A549 (cell line): ENCODE data around the gene SMAGP. TPM values are rescaled to one million over a fixed set of nuclear protein-coding genes. Genes with fewer than 3 reads are reported as not detected.
A peak's percentile ranks its signal among the peaks of the same experiment; 100 is the strongest.
"Not testable (repeated sequence)": the region's sequence is repeated elsewhere in the genome, so short reads cannot be mapped to it uniquely, and the experiment has no call there.

ENCODE experiments used
- ATAC-seq, 2 experiments: fragments of 200-7000 bp in 1 of 2; fragments of >200 bp in 1 of 2; cut with Nextera tagmentation in 1 of 2; cut with Tn5 transposase in 1 of 2; 3 replicates each; pipeline versions ENCODE4 v1.8.0 to v1.9.1; 2018 to 2020; ENCODE audit warnings: mild to moderate bottlenecking in 1 of 2, moderate library complexity in 1 of 2
- CTCF ChIA-PET: fragments of 300-600 bp; sonication (Branson Sonifier 250); formaldehyde crosslinking; extraction: SDS; loops from one replicate; lab custom pipeline; 2021; ENCODE audit warnings: antibody characterized with exemption, inconsistent platforms; lab: Yijun Ruan, JAX
- POLR2A ChIA-PET: fragments of 350-600 bp; formaldehyde crosslinking; extraction: SDS; loops from one replicate; lab custom pipeline; 2021; ENCODE audit warnings: antibody characterized with exemption, inconsistent platforms; lab: Yijun Ruan, JAX
- DNase-seq, 2 experiments: peaks; one replicate each; pipeline versions ENCODE4 v3.0.0 to v3.0.0-alpha.2; 2011 to 2016; ENCODE audit warnings: low read depth in 1 of 2, low spot score in 1 of 2
- FAIRE-seq: peaks from 2 replicates; lab custom pipeline; 2011; peaks lifted over from hg19 to GRCh38; lab: Jason Lieb, UNC
- H3K27ac ChIP-seq, 2 experiments: fragments of >200 bp; sonication (Bioruptor Twin); formaldehyde crosslinking; 3 replicates each; pipeline ENCODE4 v1.5.1; 2016 to 2017
- H3K4me1 ChIP-seq: fragments of >200 bp; sonication (Bioruptor Twin); formaldehyde crosslinking; 3 replicates; pipeline ENCODE4 v1.6.1; 2016
- H3K4me2 ChIP-seq: fragments of >200 bp; sonication (Bioruptor Twin); formaldehyde crosslinking; 3 replicates; pipeline ENCODE4 v1.6.1; 2016
- H3K4me3 ChIP-seq: fragments of >200 bp; sonication (Bioruptor Twin); formaldehyde crosslinking; 3 replicates; pipeline ENCODE4 v1.5.1; 2016
- H3K9me3 ChIP-seq: fragments of >200 bp; sonication (Bioruptor Twin); formaldehyde crosslinking; 3 replicates; pipeline ENCODE4 v1.6.1; 2016
- BHLHE40 ChIP-seq: IDR thresholded peaks from 2 replicates; pipeline ENCODE4 v1.6.1; 2012; ENCODE audit warnings: low read depth, low read length, inconsistent platforms
- CHD2 ChIP-seq: fragments of 150-350 bp; IDR thresholded peaks from 2 replicates; pipeline ENCODE4 v1.6.1; 2014; ENCODE audit warnings: low read length; ENCODE audit not compliant: partially characterized antibody
- CHD4 ChIP-seq: fragments of 200-600 bp; sonication (generic); IDR thresholded peaks from 2 replicates; pipeline ENCODE4 v1.6.1; 2016; ENCODE audit warnings: antibody characterized with exemption, mild to moderate bottlenecking, borderline replicate concordance
- EHF ChIP-seq: fragments of 250-450 bp; sonication (Bioruptor Pico); IDR thresholded peaks from 2 replicates; pipeline ENCODE4 v1.5.0; 2020; ENCODE audit warnings: mild to moderate bottlenecking
- ESRRA ChIP-seq: fragments of 150-350 bp; IDR thresholded peaks from 2 replicates; pipeline ENCODE4 v1.6.1; 2014; ENCODE audit warnings: mild to moderate bottlenecking, low read length, borderline replicate concordance
- FOSB ChIP-seq: fragments of 250-450 bp; sonication (Bioruptor Pico); IDR thresholded peaks from 2 replicates; pipeline ENCODE4 v1.5.0; 2020; ENCODE audit warnings: mild to moderate bottlenecking, moderate library complexity
- FOSL2 ChIP-seq, 2 experiments: fragments of 450-650 bp in 1 of 2; fragments of >200 bp in 1 of 2; sonication (Bioruptor Twin) in 1 of 2; formaldehyde crosslinking; IDR thresholded peaks; 2 replicates each; pipeline versions ENCODE4 v1.5.0 to v1.6.1; 2016 to 2020; ENCODE audit warnings: mild to moderate bottlenecking in 1 of 2, moderate library complexity in 1 of 2
- FOXS1 ChIP-seq: fragments of 250-450 bp; sonication (Bioruptor Pico); IDR thresholded peaks from 2 replicates; pipeline ENCODE4 v1.5.0; 2020; ENCODE audit warnings: mild to moderate bottlenecking, moderate library complexity
- HEYL ChIP-seq: fragments of 250-450 bp; sonication (Bioruptor Pico); IDR thresholded peaks from 2 replicates; pipeline ENCODE4 v1.8.0; 2021; ENCODE audit warnings: mild to moderate bottlenecking, moderate library complexity
- HOXA7 ChIP-seq: fragments of 250-450 bp; sonication (Bioruptor Pico); IDR thresholded peaks from 2 replicates; pipeline ENCODE4 v1.5.0; 2020; ENCODE audit warnings: mild to moderate bottlenecking, moderate library complexity
- MAFK ChIP-seq: fragments of 450-650 bp; IDR thresholded peaks from 2 replicates; pipeline ENCODE4 v1.6.1; 2014; ENCODE audit not compliant: partially characterized antibody
- MYC ChIP-seq: IDR thresholded peaks from 2 replicates; pipeline ENCODE4 v1.6.1; 2012; ENCODE audit warnings: mild to moderate bottlenecking, inconsistent platforms, low read length, improper control_type of control experiment, borderline replicate concordance
- RAD21 ChIP-seq, 2 experiments: fragments of >200 bp in 1 of 2; sonication (Bioruptor Twin) in 1 of 2; formaldehyde crosslinking in 1 of 2; IDR thresholded peaks in 1 of 2; conservative IDR thresholded peaks in 1 of 2; 2 replicates in 1 of 2; 3 replicates in 1 of 2; pipeline ENCODE4 v1.6.1; 2012 to 2018; ENCODE audit warnings: inconsistent platforms in 1 of 2
- RCOR1 ChIP-seq: fragments of 150-350 bp; IDR thresholded peaks from 2 replicates; pipeline ENCODE4 v1.6.1; 2014; ENCODE audit warnings: antibody characterized with exemption, low read length, low read depth
- SMC3 ChIP-seq: fragments of >200 bp; sonication (Bioruptor Twin); formaldehyde crosslinking; IDR thresholded peaks from 3 replicates; pipeline ENCODE4 v1.6.1; 2018; ENCODE audit warnings: inconsistent platforms
- WGBS: methylation state at CpG from one replicate; pipeline ENCODE4 v1.1.6; 2017; ENCODE audit errors: missing lambda C conversion rate; 5-methylcytosine and 5-hydroxymethylcytosine counted together
- polyA plus RNA-seq, 4 experiments: library from polyadenylated mRNA; depleted of rRNA in 3 of 4; stranded (reverse); fragments of >200 nt; fragmentation: RNase III in 1 of 4; extraction: RNeasy Plus Mini Kit Qiagen cat#74134 plus additional on column Dnase treatment in 1 of 4; gene quantifications; 2 replicates in 3 of 4; 3 replicates in 1 of 4; pipeline ENCODE4 v1.2.3, GENCODE V29; 2011 to 2017
- TF ChIP-seq, protein P1 (sequence below): fragments of >200 bp; sonication (Bioruptor Twin); formaldehyde crosslinking; IDR thresholded peaks from 2 replicates; pipeline ENCODE4 v1.6.1; 2016
- TF ChIP-seq, protein P2 (sequence below): IDR thresholded peaks from 2 replicates; pipeline ENCODE4 v1.6.1; 2012
- TF ChIP-seq, protein P3 (sequence below): fragments of >200 bp; sonication (Bioruptor Twin); formaldehyde crosslinking; IDR thresholded peaks from 3 replicates; pipeline ENCODE4 v1.6.1; 2016

SMAGP gene
- polyA plus RNA-seq, 2 of the 4 experiments (the other 2 are of a cell fraction) = 15.5 to 27.2 TPM

DNA sequence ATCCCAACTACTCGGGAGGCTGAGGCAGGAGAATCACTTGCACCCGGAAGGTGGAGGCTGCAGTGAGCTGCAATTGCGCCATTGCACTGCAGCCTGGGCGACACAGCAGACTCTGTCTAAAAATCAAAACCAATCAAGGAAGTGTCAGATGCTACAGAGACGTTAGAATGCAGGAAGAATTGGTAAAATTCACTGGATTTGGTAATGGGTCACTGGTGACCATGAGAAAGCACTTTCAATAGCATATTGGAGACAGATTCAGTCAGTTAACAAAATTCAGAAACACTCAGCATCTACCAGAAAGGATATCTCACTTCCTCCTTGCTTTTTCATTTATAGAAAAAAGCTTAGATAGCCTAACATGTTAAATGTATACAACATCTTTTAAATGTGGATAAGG, 36.3 kb upstream of the SMAGP start:
- DNase-seq = no peak
- Histone ChIP-seq H3K4me2 (no peak overlapping the region), H3K4me3 (no peak overlapping the region), H3K4me1 (peaks cover 24% of the 10 kb centered on the region), H3K9me3 (no peaks in the 10 kb centered on the region), H3K27ac (peak overlapping the region; percentile 12 to 86; a peak in 3 of 6 replicates)
- TF ChIP-seq SMC3 (no peak), MYC (no peak), HEYL (no peak), EHF (CRISPR knock-in tag) (no peak), RCOR1 (no peak), RAD21 (conservative IDR thresholded peaks at IDR 0.05 in 1 of 2, IDR thresholded peaks at IDR 0.05 in 1 of 2) (no peak), FOXS1 (CRISPR knock-in tag) (no peak), FOSL2 (IDR thresholded peaks at IDR 0.05) (no peak), FOSL2 (CRISPR knock-in tag; IDR thresholded peaks at IDR 0.05) (no peak), MAFK (no peak)
- TF ChIP-seq, protein P1, sequence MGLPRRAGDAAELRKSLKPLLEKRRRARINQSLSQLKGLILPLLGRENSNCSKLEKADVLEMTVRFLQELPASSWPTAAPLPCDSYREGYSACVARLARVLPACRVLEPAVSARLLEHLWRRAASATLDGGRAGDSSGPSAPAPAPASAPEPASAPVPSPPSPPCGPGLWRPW = no peak
- TF ChIP-seq, protein P2, sequence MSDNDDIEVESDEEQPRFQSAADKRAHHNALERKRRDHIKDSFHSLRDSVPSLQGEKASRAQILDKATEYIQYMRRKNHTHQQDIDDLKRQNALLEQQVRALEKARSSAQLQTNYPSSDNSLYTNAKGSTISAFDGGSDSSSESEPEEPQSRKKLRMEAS = no peak
- no peak for ATAC-seq
- ChIA-PET POLR2A (interaction anchor here (2.5 kb wide), 1 partner anchor 36 kb away, joined by 22 read pairs; the partner anchor contains the start of gene SMAGP), CTCF (interaction anchor here (1.1 to 5.4 kb wide), 5 partner anchors 16 to 45 kb away, joined by 4 to 29 read pairs (median 4); partner anchors contain the start of gene SMAGP)
- FAIRE-seq = no peak
- 90% methylated on average over 5 of the region's 5 CpGs for WGBS

DNA sequence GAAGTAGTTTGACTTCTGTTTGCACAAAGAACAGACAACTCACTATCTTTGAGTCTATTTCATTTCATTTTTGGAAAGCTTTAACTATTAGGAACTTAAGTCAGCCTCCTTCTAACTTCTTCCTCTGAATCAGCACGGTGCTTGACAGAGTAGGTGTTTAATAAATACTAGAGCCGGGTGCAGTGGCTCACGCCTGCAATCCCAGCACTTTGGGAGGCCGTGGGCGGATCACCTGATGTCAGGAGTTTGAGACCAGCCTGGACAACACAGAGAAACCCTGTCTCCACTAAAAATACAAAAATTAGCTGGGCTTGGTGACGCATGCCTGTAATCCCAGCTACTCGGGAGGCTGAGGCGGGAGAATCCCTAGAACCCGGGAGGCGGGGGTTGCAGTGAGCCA, 30.6 kb upstream of the SMAGP start:
- WGBS = 84% methylated on average over 10 of the region's 10 CpGs

DNA sequence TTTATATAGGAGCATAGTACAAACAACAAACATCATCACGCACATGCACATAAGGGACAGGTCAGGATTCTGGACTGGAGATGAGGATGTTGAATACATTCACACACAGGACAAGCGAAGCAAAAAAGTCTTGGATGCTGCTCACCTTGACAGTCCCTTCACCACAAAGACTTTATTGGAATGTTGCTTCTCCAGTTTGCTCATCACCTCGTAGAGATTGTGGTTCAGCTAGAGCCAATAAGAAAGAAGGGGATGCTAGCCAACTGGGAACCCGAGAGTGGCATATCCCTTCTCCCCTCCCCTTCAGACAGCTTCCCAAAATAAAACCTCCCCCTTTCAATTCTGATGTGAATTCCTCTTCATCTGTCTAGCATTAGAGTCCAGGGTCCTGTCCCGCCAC, 25.4 kb upstream of the SMAGP start:
- H3K27ac ChIP-seq = no peak overlapping the region
- TF ChIP-seq ESRRA = no peak
- TF ChIP-seq CHD2 = no peak
- TF ChIP-seq FOSB (CRISPR knock-in tag) = no peak
- TF ChIP-seq HOXA7 (CRISPR knock-in tag) = no peak
- no peak for TF ChIP-seq BHLHE40
- no peak for TF ChIP-seq CHD4
- TF ChIP-seq, protein P3, sequence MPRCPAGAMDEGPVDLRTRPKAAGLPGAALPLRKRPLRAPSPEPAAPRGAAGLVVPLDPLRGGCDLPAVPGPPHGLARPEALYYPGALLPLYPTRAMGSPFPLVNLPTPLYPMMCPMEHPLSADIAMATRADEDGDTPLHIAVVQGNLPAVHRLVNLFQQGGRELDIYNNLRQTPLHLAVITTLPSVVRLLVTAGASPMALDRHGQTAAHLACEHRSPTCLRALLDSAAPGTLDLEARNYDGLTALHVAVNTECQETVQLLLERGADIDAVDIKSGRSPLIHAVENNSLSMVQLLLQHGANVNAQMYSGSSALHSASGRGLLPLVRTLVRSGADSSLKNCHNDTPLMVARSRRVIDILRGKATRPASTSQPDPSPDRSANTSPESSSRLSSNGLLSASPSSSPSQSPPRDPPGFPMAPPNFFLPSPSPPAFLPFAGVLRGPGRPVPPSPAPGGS = no peak
- TF ChIP-seq, all 56 proteins: peak for 0
- no peak for ATAC-seq
- Histone ChIP-seq H3K4me1 (0 out of 3 replicates have a peak, but pooled peaks cover 3% of the 10 kb centered on the region), H3K9me3 (no peaks in the 10 kb centered on the region), H3K4me3 (no peak overlapping the region), H3K4me2 (no peak overlapping the region)
- POLR2A ChIA-PET = no interaction called here
- CTCF ChIA-PET = interaction anchor here (0.7 to 1.7 kb wide), 3 partner anchors 9 to 46 kb away, joined by 3 to 6 read pairs (median 5); no protein-coding TSS in a partner anchor
- DNase-seq = no peak
- WGBS = 82% methylated on average over 5 of the region's 5 CpGs
- FAIRE-seq = no peak

More for the DNA sequence above, 30.6 kb upstream of the SMAGP start:
- H3K4me3 ChIP-seq, FAIRE-seq, DNase-seq, H3K9me3 ChIP-seq, ATAC-seq, H3K27ac ChIP-seq, POLR2A ChIA-PET, H3K4me1 ChIP-seq, H3K4me2 ChIP-seq: not testable (repeated sequence)
- CTCF ChIA-PET = interaction anchor here (0.9 to 1.7 kb wide), 4 partner anchors 10 to 40 kb away, joined by 3 to 6 read pairs (median 4); no protein-coding TSS in a partner anchor

DNA sequence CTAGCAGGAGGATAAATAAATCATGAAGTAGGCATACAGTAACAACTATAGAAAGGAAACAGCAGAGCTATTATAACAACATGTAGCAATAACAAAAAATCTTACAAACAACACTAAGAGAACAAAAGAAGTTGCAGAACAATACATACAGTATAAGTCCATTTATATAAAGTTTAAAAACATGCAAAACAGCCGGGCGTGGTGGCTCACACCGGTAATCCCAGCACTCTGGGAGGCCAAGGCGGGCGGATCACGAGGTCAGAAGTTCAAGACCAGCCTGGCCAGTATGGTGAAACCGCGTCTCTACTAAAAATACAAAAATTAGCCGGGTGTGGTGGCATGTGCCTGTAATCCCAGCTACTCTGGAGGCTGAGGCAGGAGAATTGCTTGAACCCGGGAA, 23.9 kb upstream of the SMAGP start:
- H3K4me2 ChIP-seq, H3K4me3 ChIP-seq, ATAC-seq, FAIRE-seq, H3K27ac ChIP-seq, H3K9me3 ChIP-seq, H3K4me1 ChIP-seq, DNase-seq: not testable (repeated sequence)
- CTCF ChIA-PET = interaction anchor here (1.0 to 1.7 kb wide), 5 partner anchors 20 to 63 kb away, joined by 4 to 6 read pairs (median 4); no protein-coding TSS in a partner anchor
- 60% methylated on average over 10 of the region's 10 CpGs for WGBS
- POLR2A ChIA-PET = interaction anchor here (0.7 kb wide), 1 partner anchor 23 kb away, joined by 4 read pairs; no protein-coding TSS in a partner anchor
